SK-N-SH (cell line): ENCODE measurements around the gene PARD3B. TPM values are rescaled to one million over a fixed set of nuclear protein-coding genes. Genes with fewer than 3 reads are reported as not detected.

Source experiments
- CTCF ChIA-PET: fragments of 300-600, 350-600 bp; formaldehyde crosslinking; extraction: SDS; loops from one replicate; lab custom pipeline; 2021; lab: Yijun Ruan, JAX
- POLR2A ChIA-PET: fragments of 350-600 bp; sonication (Branson Sonifier 250); formaldehyde crosslinking; extraction: SDS; loops from one replicate; lab custom pipeline; 2020; ENCODE audit warnings: antibody characterized with exemption, inconsistent platforms; lab: Yijun Ruan, JAX
- DNase-seq: peaks from one replicate; pipeline ENCODE4 v3.0.0; 2012
- H2AFZ ChIP-seq: fragments of 200-600 bp; sonication (generic); 2 replicates; pipeline ENCODE4 v1.8.1; 2016; ENCODE audit warnings: antibody characterized with exemption, mild to moderate bottlenecking, low read depth
- H3F3A ChIP-seq: fragments of 200-600 bp; sonication (generic); replicated peaks from 2 replicates; pipeline ENCODE3; 2016; ENCODE audit warnings: antibody characterized with exemption, mild to moderate bottlenecking; ENCODE audit not compliant: insufficient read depth
- H3K27ac ChIP-seq, 2 experiments: fragments of 200-500 bp in 1 of 2; fragments of 200-600 bp in 1 of 2; sonication (Bioruptor generic) in 1 of 2; sonication (generic), shearing (Covaris generic) in 1 of 2; 2 replicates each; pipeline versions ENCODE4 v1.5.1 to v1.6.1; 2014 to 2016; ENCODE audit warnings: low read depth in 2 of 2, inconsistent platforms in 1 of 2, low read length in 1 of 2, mild to moderate bottlenecking in 1 of 2, mixed read lengths in 1 of 2
- H3K27me3 ChIP-seq: fragments of 200-600 bp; sonication (generic), shearing (Covaris generic); 2 replicates; pipeline ENCODE4 v1.6.1; 2016; ENCODE audit warnings: mixed run types; ENCODE audit not compliant: insufficient read depth
- H3K36me3 ChIP-seq, 2 experiments: fragments of 200-500 bp in 1 of 2; fragments of 200-600 bp in 1 of 2; sonication (Bioruptor generic) in 1 of 2; sonication (generic) in 1 of 2; replicated peaks in 1 of 2; 2 replicates each; pipeline versions ENCODE3 to v1.5.1; 2014 to 2016; ENCODE audit warnings: low read length in 1 of 2, mild to moderate bottlenecking in 1 of 2; ENCODE audit not compliant: insufficient read depth in 2 of 2, control insufficient read depth in 1 of 2
- H3K4me1 ChIP-seq, 2 experiments: fragments of 200-500 bp in 1 of 2; fragments of 200-600 bp in 1 of 2; sonication (Bioruptor generic) in 1 of 2; sonication (generic), shearing (Covaris generic) in 1 of 2; 2 replicates each; pipeline versions ENCODE4 v1.5.1 to v1.6.1; 2014 to 2016; ENCODE audit warnings: low read depth in 1 of 2, low read length in 1 of 2, mixed run types in 1 of 2; ENCODE audit not compliant: insufficient read depth in 2 of 2, control insufficient read depth in 1 of 2
- H3K4me2 ChIP-seq: fragments of 200-600 bp; sonication (generic), shearing (Covaris generic); 2 replicates; pipeline ENCODE4 v1.6.1; 2017; ENCODE audit warnings: mixed run types
- H3K4me3 ChIP-seq, 2 experiments: fragments of 200-500 bp in 1 of 2; fragments of 200-600 bp in 1 of 2; sonication (Bioruptor generic) in 1 of 2; sonication (generic), shearing (Covaris generic) in 1 of 2; 2 replicates each; pipeline versions ENCODE4 v1.5.1 to v1.8.1; 2014 to 2016; ENCODE audit warnings: low read depth in 2 of 2, inconsistent platforms in 1 of 2, low read length in 1 of 2, mild to moderate bottlenecking in 1 of 2, mixed read lengths in 1 of 2, moderate library complexity in 1 of 2
- H3K79me2 ChIP-seq: fragments of 200-600 bp; sonication (generic); 2 replicates; pipeline ENCODE4 v1.8.1; 2017; ENCODE audit warnings: mild to moderate bottlenecking; ENCODE audit not compliant: insufficient read depth
- H3K9ac ChIP-seq: fragments of 200-600 bp; sonication (generic); 2 replicates; pipeline ENCODE4 v1.6.1; 2017; ENCODE audit warnings: mixed run types
- H3K9me2 ChIP-seq: fragments of 200-600 bp; sonication (generic); 2 replicates; pipeline ENCODE4 v1.6.1; 2017; ENCODE audit warnings: mixed run types
- H3K9me3 ChIP-seq: fragments of 200-600 bp; sonication (generic); 2 replicates; pipeline ENCODE4 v1.6.1; 2017; ENCODE audit warnings: mixed run types, mild to moderate bottlenecking, moderate library complexity
- H4K20me1 ChIP-seq: fragments of 200-600 bp; sonication (generic); 2 replicates; pipeline ENCODE4 v1.6.1; 2017; ENCODE audit warnings: mild to moderate bottlenecking, mixed run types; ENCODE audit not compliant: insufficient read depth
- ELF1 ChIP-seq: IDR thresholded peaks from 2 replicates; pipeline ENCODE4 v1.4.0; 2012
- EZH2phosphoT487 ChIP-seq: fragments of 200-600 bp; sonication (generic); IDR thresholded peaks from 2 replicates; pipeline ENCODE4 v1.6.1; 2017; ENCODE audit warnings: low read depth, mixed run types, mild to moderate bottlenecking, antibody characterized with exemption, moderate library complexity, borderline replicate concordance
- GABPA ChIP-seq: IDR thresholded peaks from 2 replicates; pipeline ENCODE4 v1.4.0; 2012; ENCODE audit warnings: low read depth, mild to moderate bottlenecking
- JUND ChIP-seq: IDR thresholded peaks from 2 replicates; pipeline ENCODE4 v1.4.0; 2012
- MXI1 ChIP-seq: IDR thresholded peaks from 2 replicates; pipeline ENCODE4 v1.6.1; 2012; ENCODE audit warnings: mild to moderate bottlenecking, low read depth, low read length, improper control_type of control experiment
- RFX5 ChIP-seq: IDR thresholded peaks from 2 replicates; pipeline ENCODE4 v1.6.1; 2012; ENCODE audit warnings: mild to moderate bottlenecking, improper control_type of control experiment, low read length
- RXRA ChIP-seq: IDR thresholded peaks from 2 replicates; pipeline ENCODE4 v1.4.0; 2012; ENCODE audit warnings: low read depth, mild to moderate bottlenecking, borderline replicate concordance
- SIN3A ChIP-seq: IDR thresholded peaks from 2 replicates; pipeline ENCODE4 v1.6.1; 2012; ENCODE audit warnings: low read depth, mild to moderate bottlenecking, low read length, moderate library complexity, borderline replicate concordance
- SMC3 ChIP-seq: IDR thresholded peaks from 2 replicates; pipeline ENCODE4 v1.6.1; 2012; ENCODE audit warnings: low read depth, low read length, improper control_type of control experiment
- TCF12 ChIP-seq: IDR thresholded peaks from 2 replicates; pipeline ENCODE4 v1.4.0; 2012
- TEAD4 ChIP-seq: IDR thresholded peaks from 2 replicates; pipeline ENCODE4 v1.4.0; 2012; ENCODE audit warnings: mild to moderate bottlenecking, borderline replicate concordance; ENCODE audit not compliant: insufficient read depth
- YY1 ChIP-seq: IDR thresholded peaks from 2 replicates; pipeline ENCODE4 v1.4.0; 2012; ENCODE audit warnings: low read depth, mild to moderate bottlenecking
- WGBS: methylation state at CpG from one replicate; pipeline ENCODE4 v1.1.6; 2017; ENCODE audit warnings: low lambda C conversion rate; 5-methylcytosine and 5-hydroxymethylcytosine counted together
- polyA plus RNA-seq, 3 experiments: library from polyadenylated mRNA; depleted of rRNA; stranded (reverse); fragments of >200 nt; gene quantifications; 2 replicates each; pipeline ENCODE4 v1.2.3, GENCODE V29; 2012
- TF ChIP-seq, protein P1 (sequence below): IDR thresholded peaks from 2 replicates; pipeline ENCODE4 v1.4.0; 2012; ENCODE audit warnings: low read depth
- TF ChIP-seq, protein P2 (sequence below): fragments of 150-350 bp; IDR thresholded peaks from 2 replicates; pipeline ENCODE4 v1.6.1; 2016; ENCODE audit warnings: mild to moderate bottlenecking, low read depth, low read length
- TF ChIP-seq, protein P3 (sequence below): fragments of 200-600 bp; sonication (generic); IDR thresholded peaks from 2 replicates; pipeline ENCODE4 v1.6.1; 2017; ENCODE audit warnings: antibody characterized with exemption, mild to moderate bottlenecking, moderate library complexity
- TF ChIP-seq, protein P4 (sequence below): IDR thresholded peaks from 2 replicates; pipeline ENCODE4 v1.4.0; 2012; ENCODE audit warnings: low read depth, borderline replicate concordance
- TF ChIP-seq, protein P5 (sequence below): IDR thresholded peaks from 2 replicates; pipeline ENCODE4 v1.6.1; 2012; ENCODE audit warnings: mild to moderate bottlenecking, low read depth, low read length, moderate library complexity
- TF ChIP-seq, protein P6 (sequence below): IDR thresholded peaks from 2 replicates; pipeline ENCODE4 v1.4.0; 2012; ENCODE audit warnings: low read depth, borderline replicate concordance

The PARD3B gene
- polyA plus RNA-seq, 1 of the 3 experiments (the other 2 are of a cell fraction) = 0.87 TPM

DNA sequence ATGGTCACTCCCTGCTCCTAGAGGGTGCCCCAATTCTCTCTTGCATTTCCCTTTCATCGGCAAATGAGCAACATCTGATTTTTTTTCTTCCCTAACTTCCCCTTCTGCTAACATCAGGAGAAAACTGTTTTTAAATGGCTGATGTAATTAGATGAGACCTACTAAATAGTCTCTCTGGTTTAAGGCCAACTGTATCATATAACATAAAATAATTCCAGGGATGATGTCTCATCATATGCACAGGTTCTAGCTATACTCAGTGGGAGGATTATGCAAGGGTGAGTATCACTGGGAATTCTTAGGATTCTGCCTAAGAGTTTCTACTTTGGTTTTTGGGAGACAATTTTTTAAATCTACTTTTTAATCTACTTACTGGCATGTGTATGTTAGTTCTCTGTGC lies 193.4 kb downstream of the PARD3B start:
- no peak overlapping the region for H2AFZ ChIP-seq
- no peak for TF ChIP-seq TCF12
- TF ChIP-seq GABPA = no peak
- no peak for TF ChIP-seq ELF1
- TF ChIP-seq RFX5 = no peak
- no peak for TF ChIP-seq MXI1
- TF ChIP-seq, protein P1, sequence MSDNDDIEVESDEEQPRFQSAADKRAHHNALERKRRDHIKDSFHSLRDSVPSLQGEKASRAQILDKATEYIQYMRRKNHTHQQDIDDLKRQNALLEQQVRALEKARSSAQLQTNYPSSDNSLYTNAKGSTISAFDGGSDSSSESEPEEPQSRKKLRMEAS = no peak
- TF ChIP-seq, all 33 proteins: peak for 0
- ChIA-PET CTCF (interaction anchor here (1.5 kb wide), 1 partner anchor 14 kb away, joined by 3 read pairs; no protein-coding TSS in a partner anchor), POLR2A (no interaction called here)
- Histone ChIP-seq H3K4me2 (no peak overlapping the region), H3K36me3 (no peaks in the 10 kb centered on the region), H3F3A (peaks cover 3% of the 10 kb centered on the region), H4K20me1 (no peaks in the 10 kb centered on the region), H3K4me1 (no peaks in the 10 kb centered on the region; a peak in 1 of 4 replicates), H3K27me3 (no peaks in the 10 kb centered on the region), H3K9me3 (no peaks in the 10 kb centered on the region), H3K9ac (no peak overlapping the region), H3K79me2 (no peaks in the 10 kb centered on the region), H3K27ac (no peak overlapping the region), H3K4me3 (no peak overlapping the region), H3K9me2 (no peaks in the 10 kb centered on the region; the same call in 1 of the 2 replicates)
- no peak for DNase-seq
- WGBS = 65% methylated on average over 1 of the region's 1 CpG

DNA sequence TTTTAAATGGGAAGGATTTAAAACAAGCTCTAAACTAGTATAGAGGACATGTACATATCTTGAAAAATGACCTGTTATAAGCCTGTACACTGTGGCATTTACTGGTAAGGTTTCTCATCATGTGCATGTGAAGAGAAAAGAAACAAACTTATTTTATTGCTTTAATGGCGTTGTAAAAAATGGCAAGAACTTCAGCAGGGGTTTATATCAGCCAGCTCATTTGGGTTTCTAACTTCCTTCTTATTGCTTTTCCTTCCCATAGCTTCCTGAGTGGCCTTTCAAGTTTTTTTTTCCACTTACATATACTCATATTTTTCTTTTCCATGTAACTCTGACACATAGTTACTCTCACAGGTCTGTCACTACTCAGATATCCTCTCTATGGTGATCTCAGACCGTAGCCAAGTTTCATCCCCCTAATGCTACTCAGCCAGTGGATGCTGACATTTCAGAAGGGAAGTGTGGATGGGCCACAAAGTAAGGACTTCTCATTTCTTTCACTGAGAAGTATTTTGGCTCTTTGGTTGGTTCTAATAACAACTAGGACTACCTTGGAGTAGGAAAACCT lies 198.2 kb downstream of the PARD3B start:
- Histone ChIP-seq H3K27ac (no peak overlapping the region), H3K9me3 (no peaks in the 10 kb centered on the region), H3K79me2 (no peaks in the 10 kb centered on the region), H3K4me1 (no peaks in the 10 kb centered on the region; a peak in 1 of 4 replicates), H3K36me3 (no peaks in the 10 kb centered on the region), H2AFZ (no peak overlapping the region), H3K4me2 (no peak overlapping the region), H3K9ac (no peak overlapping the region), H3K4me3 (no peak overlapping the region), H4K20me1 (no peaks in the 10 kb centered on the region), H3K27me3 (no peaks in the 10 kb centered on the region), H3F3A (peaks cover 3% of the 10 kb centered on the region), H3K9me2 (no peaks in the 10 kb centered on the region; the same call in 1 of the 2 replicates)
- ChIA-PET CTCF (interaction anchor here (0.7 kb wide), 1 partner anchor 707 kb away, joined by 3 read pairs; no protein-coding TSS in a partner anchor), POLR2A (no interaction called here)
- 55% methylated on average over 2 of the region's 2 CpGs for WGBS
- DNase-seq = no peak
- TF ChIP-seq, protein P2, sequence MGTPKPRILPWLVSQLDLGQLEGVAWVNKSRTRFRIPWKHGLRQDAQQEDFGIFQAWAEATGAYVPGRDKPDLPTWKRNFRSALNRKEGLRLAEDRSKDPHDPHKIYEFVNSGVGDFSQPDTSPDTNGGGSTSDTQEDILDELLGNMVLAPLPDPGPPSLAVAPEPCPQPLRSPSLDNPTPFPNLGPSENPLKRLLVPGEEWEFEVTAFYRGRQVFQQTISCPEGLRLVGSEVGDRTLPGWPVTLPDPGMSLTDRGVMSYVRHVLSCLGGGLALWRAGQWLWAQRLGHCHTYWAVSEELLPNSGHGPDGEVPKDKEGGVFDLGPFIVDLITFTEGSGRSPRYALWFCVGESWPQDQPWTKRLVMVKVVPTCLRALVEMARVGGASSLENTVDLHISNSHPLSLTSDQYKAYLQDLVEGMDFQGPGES = no peak
- TF ChIP-seq JUND (no peak), TCF12 (no peak), RFX5 (no peak), TEAD4 (no peak), EZH2phosphoT487 (no peak), SMC3 (no peak), RXRA (no peak), YY1 (no peak), SIN3A (no peak)
- TF ChIP-seq, protein P3, sequence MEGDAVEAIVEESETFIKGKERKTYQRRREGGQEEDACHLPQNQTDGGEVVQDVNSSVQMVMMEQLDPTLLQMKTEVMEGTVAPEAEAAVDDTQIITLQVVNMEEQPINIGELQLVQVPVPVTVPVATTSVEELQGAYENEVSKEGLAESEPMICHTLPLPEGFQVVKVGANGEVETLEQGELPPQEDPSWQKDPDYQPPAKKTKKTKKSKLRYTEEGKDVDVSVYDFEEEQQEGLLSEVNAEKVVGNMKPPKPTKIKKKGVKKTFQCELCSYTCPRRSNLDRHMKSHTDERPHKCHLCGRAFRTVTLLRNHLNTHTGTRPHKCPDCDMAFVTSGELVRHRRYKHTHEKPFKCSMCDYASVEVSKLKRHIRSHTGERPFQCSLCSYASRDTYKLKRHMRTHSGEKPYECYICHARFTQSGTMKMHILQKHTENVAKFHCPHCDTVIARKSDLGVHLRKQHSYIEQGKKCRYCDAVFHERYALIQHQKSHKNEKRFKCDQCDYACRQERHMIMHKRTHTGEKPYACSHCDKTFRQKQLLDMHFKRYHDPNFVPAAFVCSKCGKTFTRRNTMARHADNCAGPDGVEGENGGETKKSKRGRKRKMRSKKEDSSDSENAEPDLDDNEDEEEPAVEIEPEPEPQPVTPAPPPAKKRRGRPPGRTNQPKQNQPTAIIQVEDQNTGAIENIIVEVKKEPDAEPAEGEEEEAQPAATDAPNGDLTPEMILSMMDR = no peak
- TF ChIP-seq, protein P4, sequence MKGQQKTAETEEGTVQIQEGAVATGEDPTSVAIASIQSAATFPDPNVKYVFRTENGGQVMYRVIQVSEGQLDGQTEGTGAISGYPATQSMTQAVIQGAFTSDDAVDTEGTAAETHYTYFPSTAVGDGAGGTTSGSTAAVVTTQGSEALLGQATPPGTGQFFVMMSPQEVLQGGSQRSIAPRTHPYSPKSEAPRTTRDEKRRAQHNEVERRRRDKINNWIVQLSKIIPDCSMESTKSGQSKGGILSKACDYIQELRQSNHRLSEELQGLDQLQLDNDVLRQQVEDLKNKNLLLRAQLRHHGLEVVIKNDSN = no peak
- TF ChIP-seq, protein P5, sequence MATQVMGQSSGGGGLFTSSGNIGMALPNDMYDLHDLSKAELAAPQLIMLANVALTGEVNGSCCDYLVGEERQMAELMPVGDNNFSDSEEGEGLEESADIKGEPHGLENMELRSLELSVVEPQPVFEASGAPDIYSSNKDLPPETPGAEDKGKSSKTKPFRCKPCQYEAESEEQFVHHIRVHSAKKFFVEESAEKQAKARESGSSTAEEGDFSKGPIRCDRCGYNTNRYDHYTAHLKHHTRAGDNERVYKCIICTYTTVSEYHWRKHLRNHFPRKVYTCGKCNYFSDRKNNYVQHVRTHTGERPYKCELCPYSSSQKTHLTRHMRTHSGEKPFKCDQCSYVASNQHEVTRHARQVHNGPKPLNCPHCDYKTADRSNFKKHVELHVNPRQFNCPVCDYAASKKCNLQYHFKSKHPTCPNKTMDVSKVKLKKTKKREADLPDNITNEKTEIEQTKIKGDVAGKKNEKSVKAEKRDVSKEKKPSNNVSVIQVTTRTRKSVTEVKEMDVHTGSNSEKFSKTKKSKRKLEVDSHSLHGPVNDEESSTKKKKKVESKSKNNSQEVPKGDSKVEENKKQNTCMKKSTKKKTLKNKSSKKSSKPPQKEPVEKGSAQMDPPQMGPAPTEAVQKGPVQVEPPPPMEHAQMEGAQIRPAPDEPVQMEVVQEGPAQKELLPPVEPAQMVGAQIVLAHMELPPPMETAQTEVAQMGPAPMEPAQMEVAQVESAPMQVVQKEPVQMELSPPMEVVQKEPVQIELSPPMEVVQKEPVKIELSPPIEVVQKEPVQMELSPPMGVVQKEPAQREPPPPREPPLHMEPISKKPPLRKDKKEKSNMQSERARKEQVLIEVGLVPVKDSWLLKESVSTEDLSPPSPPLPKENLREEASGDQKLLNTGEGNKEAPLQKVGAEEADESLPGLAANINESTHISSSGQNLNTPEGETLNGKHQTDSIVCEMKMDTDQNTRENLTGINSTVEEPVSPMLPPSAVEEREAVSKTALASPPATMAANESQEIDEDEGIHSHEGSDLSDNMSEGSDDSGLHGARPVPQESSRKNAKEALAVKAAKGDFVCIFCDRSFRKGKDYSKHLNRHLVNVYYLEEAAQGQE = no peak
- TF ChIP-seq, protein P6, sequence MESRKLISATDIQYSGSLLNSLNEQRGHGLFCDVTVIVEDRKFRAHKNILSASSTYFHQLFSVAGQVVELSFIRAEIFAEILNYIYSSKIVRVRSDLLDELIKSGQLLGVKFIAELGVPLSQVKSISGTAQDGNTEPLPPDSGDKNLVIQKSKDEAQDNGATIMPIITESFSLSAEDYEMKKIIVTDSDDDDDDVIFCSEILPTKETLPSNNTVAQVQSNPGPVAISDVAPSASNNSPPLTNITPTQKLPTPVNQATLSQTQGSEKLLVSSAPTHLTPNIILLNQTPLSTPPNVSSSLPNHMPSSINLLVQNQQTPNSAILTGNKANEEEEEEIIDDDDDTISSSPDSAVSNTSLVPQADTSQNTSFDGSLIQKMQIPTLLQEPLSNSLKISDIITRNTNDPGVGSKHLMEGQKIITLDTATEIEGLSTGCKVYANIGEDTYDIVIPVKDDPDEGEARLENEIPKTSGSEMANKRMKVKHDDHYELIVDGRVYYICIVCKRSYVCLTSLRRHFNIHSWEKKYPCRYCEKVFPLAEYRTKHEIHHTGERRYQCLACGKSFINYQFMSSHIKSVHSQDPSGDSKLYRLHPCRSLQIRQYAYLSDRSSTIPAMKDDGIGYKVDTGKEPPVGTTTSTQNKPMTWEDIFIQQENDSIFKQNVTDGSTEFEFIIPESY = no peak
